H9 (cell line): ENCODE measurements around the gene TMEM108. TPM values are rescaled to one million over a fixed set of nuclear protein-coding genes. Genes with fewer than 3 reads are reported as not detected.

Experiments
- DNase-seq: peaks from one replicate; pipeline ENCODE4 v3.0.0-alpha.2; 2017
- H2AFZ ChIP-seq: one replicate; pipeline ENCODE4 v1.6.1; 2013; ENCODE audit warnings: mild to moderate bottlenecking, low read length, control low read depth, moderate library complexity
- H2AK5ac ChIP-seq: 2 replicates; pipeline ENCODE4 v1.6.1; 2013; ENCODE audit warnings: low read length, control low read depth, mixed read lengths; ENCODE audit not compliant: insufficient read length
- H2BK120ac ChIP-seq: one replicate; pipeline ENCODE4 v1.6.1; 2013; ENCODE audit warnings: low read depth, mild to moderate bottlenecking, low read length, control low read depth, inconsistent platforms; ENCODE audit not compliant: poor library complexity, severe bottlenecking
- H2BK12ac ChIP-seq: 2 replicates; pipeline ENCODE4 v1.6.1; 2013; ENCODE audit warnings: low read length, control low read depth, mixed read lengths, low read depth; ENCODE audit not compliant: insufficient read length
- H2BK15ac ChIP-seq: 2 replicates; pipeline ENCODE4 v1.6.1; 2013; ENCODE audit warnings: low read depth, low read length, control low read depth
- H2BK20ac ChIP-seq: one replicate; pipeline ENCODE4 v1.6.1; 2013; ENCODE audit warnings: low read depth, mild to moderate bottlenecking, low read length, control low read depth, inconsistent platforms; ENCODE audit not compliant: poor library complexity, severe bottlenecking
- H2BK5ac ChIP-seq: 2 replicates; pipeline ENCODE4 v1.6.1; 2013; ENCODE audit warnings: low read length, control low read depth, mixed read lengths; ENCODE audit not compliant: insufficient read length
- H3K14ac ChIP-seq: 2 replicates; pipeline ENCODE4 v1.6.1; 2013; ENCODE audit warnings: low read length, control low read depth; ENCODE audit not compliant: insufficient read depth
- H3K18ac ChIP-seq: 2 replicates; pipeline ENCODE4 v1.6.1; 2013; ENCODE audit warnings: low read depth, mild to moderate bottlenecking, mixed read lengths, low read length, control low read depth; ENCODE audit not compliant: insufficient read length
- H3K23ac ChIP-seq: 2 replicates; pipeline ENCODE4 v1.6.1; 2013; ENCODE audit warnings: low read length, control low read depth, mixed read lengths, low read depth; ENCODE audit not compliant: insufficient read length
- H3K23me2 ChIP-seq: 2 replicates; pipeline ENCODE4 v1.6.1; 2013; ENCODE audit warnings: low read depth, mild to moderate bottlenecking, mixed read lengths, low read length, control low read depth; ENCODE audit not compliant: insufficient read length, poor library complexity, severe bottlenecking
- H3K27ac ChIP-seq: 2 replicates; pipeline ENCODE4 v1.5.1; 2013; ENCODE audit warnings: low read length, control low read depth, mixed read lengths, low read depth; ENCODE audit not compliant: insufficient read length
- H3K27me3 ChIP-seq: 2 replicates; pipeline ENCODE4 v1.6.1; 2013; ENCODE audit warnings: low read length, control low read depth, inconsistent platforms; ENCODE audit not compliant: insufficient read depth
- H3K4ac ChIP-seq: 2 replicates; pipeline ENCODE4 v1.6.1; 2013; ENCODE audit warnings: low read depth, mild to moderate bottlenecking, control low read depth, inconsistent platforms, low read length, moderate library complexity
- H3K4me1 ChIP-seq: 2 replicates; pipeline ENCODE4 v1.6.1; 2013; ENCODE audit warnings: low read length, control low read depth, inconsistent platforms; ENCODE audit not compliant: insufficient read depth
- H3K4me2 ChIP-seq: 2 replicates; pipeline ENCODE4 v1.6.1; 2013; ENCODE audit warnings: low read length, control low read depth, mixed read lengths; ENCODE audit not compliant: insufficient read length, insufficient read depth
- H3K56ac ChIP-seq: 2 replicates; pipeline ENCODE4 v1.6.1; 2013; ENCODE audit warnings: low read depth, mild to moderate bottlenecking, mixed read lengths, low read length, control low read depth; ENCODE audit not compliant: insufficient read length
- H3K79me1 ChIP-seq: 2 replicates; pipeline ENCODE4 v1.6.1; 2013; ENCODE audit warnings: low read depth, mild to moderate bottlenecking, moderate library complexity, low read length, control low read depth, inconsistent platforms; ENCODE audit not compliant: insufficient read depth, poor library complexity, severe bottlenecking
- H3K79me2 ChIP-seq: 2 replicates; pipeline ENCODE4 v1.6.1; 2013; ENCODE audit warnings: low read length, control low read depth, inconsistent platforms; ENCODE audit not compliant: insufficient read depth
- H3K9ac ChIP-seq: 2 replicates; pipeline ENCODE4 v1.6.1; 2013; ENCODE audit warnings: low read length, control low read depth, mixed read lengths; ENCODE audit not compliant: insufficient read length; ENCODE audit errors: extremely low read depth
- H3K9me3 ChIP-seq: one replicate; pipeline ENCODE4 v1.6.1; 2013; ENCODE audit warnings: low read depth, low read length, inconsistent platforms; ENCODE audit not compliant: control insufficient read depth
- H3T11ph ChIP-seq: one replicate; pipeline ENCODE4 v1.6.1; 2013; ENCODE audit warnings: mild to moderate bottlenecking, low read length, control low read depth, inconsistent platforms
- H4K20me1 ChIP-seq: one replicate; pipeline ENCODE4 v1.6.1; 2013; ENCODE audit not compliant: control insufficient read depth, insufficient read length, insufficient read depth
- H4K5ac ChIP-seq: 2 replicates; pipeline ENCODE4 v1.6.1; 2013; ENCODE audit warnings: low read depth, mild to moderate bottlenecking, mixed read lengths, low read length, control low read depth; ENCODE audit not compliant: insufficient read length
- H4K8ac ChIP-seq: replicated peaks from 2 replicates; pipeline ENCODE4 v1.6.1; 2013; ENCODE audit warnings: low read length, control low read depth, mixed read lengths, low read depth; ENCODE audit not compliant: insufficient read length
- H4K91ac ChIP-seq: 2 replicates; pipeline ENCODE4 v1.6.1; 2013; ENCODE audit warnings: low read depth, mild to moderate bottlenecking, moderate library complexity, mixed read lengths, low read length, control low read depth; ENCODE audit not compliant: insufficient read length
- H3K27ac Mint-ChIP-seq, 3 experiments: 2 replicates in 2 of 3; 3 replicates in 1 of 3; pipeline ENCODE4 v1.8.0; 2020 to 2021; ENCODE audit warnings: mixed read lengths in 3 of 3, mild to moderate bottlenecking in 1 of 3, moderate library complexity in 1 of 3
- H3K27me3 Mint-ChIP-seq: 2 replicates; pipeline ENCODE4 v1.8.0; 2021; ENCODE audit warnings: low read depth, mild to moderate bottlenecking, moderate library complexity, mixed read lengths
- H3K36me3 Mint-ChIP-seq, 3 experiments: 2 replicates in 2 of 3; 3 replicates in 1 of 3; pipeline ENCODE4 v1.8.0; 2020 to 2021; ENCODE audit warnings: low read depth in 3 of 3, mixed read lengths in 3 of 3; ENCODE audit not compliant: insufficient read depth in 1 of 3
- H3K4me1 Mint-ChIP-seq, 2 experiments: 2 replicates each; pipeline ENCODE4 v1.8.0; 2020; ENCODE audit warnings: mixed read lengths in 2 of 2
- H3K4me3 Mint-ChIP-seq, 2 experiments: 2 replicates in 1 of 2; 3 replicates in 1 of 2; pipeline ENCODE4 v1.8.0; 2020 to 2021; ENCODE audit warnings: mild to moderate bottlenecking in 2 of 2, mixed read lengths in 2 of 2, moderate library complexity in 1 of 2
- H3K9me3 Mint-ChIP-seq, 2 experiments: 2 replicates in 1 of 2; 3 replicates in 1 of 2; pipeline ENCODE4 v1.8.0; 2020; ENCODE audit warnings: mild to moderate bottlenecking in 2 of 2, mixed read lengths in 2 of 2, moderate library complexity in 1 of 2
- CTCF ChIP-seq: fragments of 200-600 bp; sonication (generic); conservative IDR thresholded peaks from 3 replicates; pipeline ENCODE4 v1.8.0; 2021; ENCODE audit warnings: antibody characterized with exemption, mild to moderate bottlenecking
- WGBS: extraction: QIAGEN DNeasy Blood & Tissue Kit; methylation state at CpG from one replicate; pipeline ENCODE4 v1.1.7; 2013; ENCODE audit warnings: missing lambda C conversion rate, low lambda C conversion rate, mixed read lengths; ENCODE audit not compliant: insufficient read length; ENCODE audit errors: extremely low coverage; 5-methylcytosine and 5-hydroxymethylcytosine counted together
- total RNA-seq: library from RNA; stranded (reverse); gene quantifications from 2 replicates; pipeline ENCODE4 v1.2.1, GENCODE V29; 2021

The TMEM108 gene
- total RNA-seq, 1 experiment from 2014 or later = 5.0 TPM

GRCh38 chr3:133069556-133070286 lies 31.5 kb downstream of the TMEM108 start:
- no peak overlapping the region for H2BK5ac ChIP-seq
- no peak overlapping the region for H3T11ph ChIP-seq
- no peaks in the 10 kb centered on the region for H3K36me3 Mint-ChIP-seq
- no peak overlapping the region for H4K91ac ChIP-seq
- no peaks in the 10 kb centered on the region for H3K27me3 Mint-ChIP-seq
- H3K56ac ChIP-seq = no peak overlapping the region
- no peak overlapping the region for H3K27ac ChIP-seq
- H2BK20ac ChIP-seq = no peak overlapping the region
- H3K9me3 ChIP-seq = no peaks in the 10 kb centered on the region
- H3K27ac Mint-ChIP-seq = no peak overlapping the region
- H3K27me3 ChIP-seq = no peaks in the 10 kb centered on the region
- H4K20me1 ChIP-seq = no peaks in the 10 kb centered on the region
- no peak overlapping the region for H2BK120ac ChIP-seq
- H2BK15ac ChIP-seq = no peak overlapping the region
- H2AK5ac ChIP-seq = no peak overlapping the region
- no peak overlapping the region for H3K4me3 Mint-ChIP-seq
- no peaks in the 10 kb centered on the region for H3K4me1 Mint-ChIP-seq
- no peak overlapping the region for H3K23ac ChIP-seq
- no peak overlapping the region for H2BK12ac ChIP-seq
- TF ChIP-seq CTCF = no peak
- no peak overlapping the region for H3K4ac ChIP-seq
- H3K79me1 ChIP-seq = no peaks in the 10 kb centered on the region
- H4K8ac ChIP-seq = no peak overlapping the region
- WGBS = no CpG with 5 or more reads among the region's 2 CpGs
- H3K79me2 ChIP-seq = no peaks in the 10 kb centered on the region
- no peaks in the 10 kb centered on the region for H3K23me2 ChIP-seq
- no peak overlapping the region for H3K18ac ChIP-seq
- no peak overlapping the region for H2AFZ ChIP-seq
- H3K4me1 ChIP-seq = no peaks in the 10 kb centered on the region
- DNase-seq = no peak
- no peak overlapping the region for H3K9ac ChIP-seq
- H3K4me2 ChIP-seq = no peak overlapping the region
- no peak overlapping the region for H4K5ac ChIP-seq
- no peaks in the 10 kb centered on the region; a peak in 2 of 5 replicates for H3K9me3 Mint-ChIP-seq
- no peak overlapping the region for H3K14ac ChIP-seq
